GM13976 (cell line): Measurements from ENCODE around the gene BTD.

Experiments
- DNase-seq: peaks from one replicate; pipeline ENCODE4 v3.0.0; 2012; ENCODE audit warnings: low spot score
- CTCF ChIP-seq: IDR thresholded peaks from 2 replicates; pipeline ENCODE4 v1.5.1; 2012; ENCODE audit warnings: borderline replicate concordance, mild to moderate bottlenecking; ENCODE audit not compliant: insufficient read depth; ENCODE audit errors: extremely low read depth, missing control alignments, control extremely low read depth
- in situ Hi-C: fragments of 300-500 bp; cut with MboI; formaldehyde crosslinking; loops from one replicate; pipeline ENCODE4 v1.12.0; 2022; ENCODE audit warnings: low sequenced_read_pairs, mixed read lengths, inconsistent platforms; ENCODE audit not compliant: unreplicated experiment

Gene BTD

GRCh38 chr3:15601399-15602145, at the start of gene BTD, which contains the start of gene HACL1:
Gene BTD, plus strand, starts transcription at chr3:15601745. Its CDS starts 33,695 bp downstream, at chr3:15635440.
Gene HACL1, minus strand, starts transcription at chr3:15601569. Its CDS starts 106 bp downstream, at chr3:15601463.
- peak; percentile 93 for DNase-seq
- peak; percentile 19 for TF ChIP-seq CTCF
- in situ Hi-C loops, result no loop called here

- DNase-seq, result no peak
- in situ Hi-C loops, result loop anchor here (10.0 kb wide), 2 partner anchors 147 to 287 kb away; no protein-coding TSS in a partner anchor
- no peak for TF ChIP-seq CTCF
These were observed 49.6 kb upstream of the BTD start for GRCh38 chr3:15551902-15552301.

GRCh38 chr3:15553749-15554148, 47.8 kb upstream of the BTD start:
- no peak for DNase-seq
- in situ Hi-C loops, result loop anchor here (10.0 kb wide), 2 partner anchors 149 to 289 kb away; no protein-coding TSS in a partner anchor
- no peak for TF ChIP-seq CTCF

- peak; percentile 60 for DNase-seq
- TF ChIP-seq CTCF, result no peak
- in situ Hi-C loops, result loop anchor here (10.0 kb wide), 2 partner anchors 152 to 292 kb away; no protein-coding TSS in a partner anchor
These were observed 45.0 kb upstream of the BTD start for GRCh38 chr3:15556512-15556911.

GRCh38 chr3:15557511-15557946, 44.0 kb upstream of the BTD start:
- peak; percentile 24 for TF ChIP-seq CTCF
- in situ Hi-C loops, result loop anchor here (10.0 kb wide), 2 partner anchors 153 to 293 kb away; no protein-coding TSS in a partner anchor
- DNase-seq, result peak; percentile 32

GRCh38 chr3:15558581-15558980, 43.0 kb upstream of the BTD start:
- in situ Hi-C loops, result loop anchor here (10.0 kb wide), 2 partner anchors 154 to 294 kb away; no protein-coding TSS in a partner anchor
- no peak for TF ChIP-seq CTCF

More at GRCh38 chr3:15558581-15558980, 43.0 kb upstream of the BTD start:
- DNase-seq, result no peak
